Stimulated activated CD8-positive, alpha-beta memory T cell treated with anti-CD3 and anti-CD28 coated beads, Interleukin-7, amount 100 ng/mL, for 1 hour (primary cell): ENCODE results near the gene ATOX1.
"Not testable (repeated sequence)": the region's sequence is repeated elsewhere in the genome, so short reads cannot be mapped to it uniquely, and the experiment has no call there.

Experiments used
- DNase-seq, 2 donors: peaks; one replicate each; pipeline ENCODE4 v3.0.0-alpha.2; 2020; ENCODE audit warnings: low read depth in 2 of 2

The ATOX1 gene

GRCh38 chr5:151733358-151734063 lies 24.9 kb downstream of the ATOX1 start:
- DNase-seq: no peak

- DNase-seq: no peak
Measured at GRCh38 chr5:151730381-151730780, 28.1 kb downstream of the ATOX1 start.

GRCh38 chr5:151729597-151729996 lies 28.8 kb downstream of the ATOX1 start:
- DNase-seq: not testable (repeated sequence)

- DNase-seq: no peak
Measured at GRCh38 chr5:151724360-151724759, 34.1 kb downstream of the ATOX1 start.

- DNase-seq: no peak
Measured at GRCh38 chr5:151722546-151722945, 35.9 kb downstream of the ATOX1 start.

- DNase-seq: no peak
Measured at GRCh38 chr5:151721812-151722391, 36.5 kb downstream of the ATOX1 start.

GRCh38 chr5:151721087-151721646 lies 37.3 kb downstream of the ATOX1 start:
- no peak for DNase-seq

- DNase-seq: no peak
Measured at GRCh38 chr5:151720215-151720614, 38.2 kb downstream of the ATOX1 start.

- DNase-seq: no peak
Measured at GRCh38 chr5:151719228-151720000, 39.0 kb downstream of the ATOX1 start.

- no peak for DNase-seq
Measured at GRCh38 chr5:151718646-151719045, 39.8 kb downstream of the ATOX1 start.

- DNase-seq: no peak
Measured at GRCh38 chr5:151718153-151718552, 40.3 kb downstream of the ATOX1 start.

- DNase-seq: no peak
Measured at GRCh38 chr5:151717416-151717815, 41.0 kb downstream of the ATOX1 start.

GRCh38 chr5:151709109-151709735 lies 49.2 kb downstream of the ATOX1 start:
- DNase-seq: no peak

GRCh38 chr5:151708126-151708525 lies 50.3 kb downstream of the ATOX1 start:
- DNase-seq: no peak

GRCh38 chr5:151707567-151707966 lies 50.9 kb downstream of the ATOX1 start:
- no peak for DNase-seq

- no peak for DNase-seq
Measured at GRCh38 chr5:151706906-151707305, 51.5 kb downstream of the ATOX1 start.

GRCh38 chr5:151703780-151704179 lies 54.7 kb downstream of the ATOX1 start:
- DNase-seq: no peak

GRCh38 chr5:151703227-151703626 lies 55.2 kb downstream of the ATOX1 start:
- DNase-seq: no peak

- no peak for DNase-seq
Measured at GRCh38 chr5:151700820-151701219, 57.6 kb downstream of the ATOX1 start.

- no peak for DNase-seq
Measured at GRCh38 chr5:151700296-151700695, 58.1 kb downstream of the ATOX1 start.

- no peak for DNase-seq
Measured at GRCh38 chr5:151699071-151699901, 59.1 kb downstream of the ATOX1 start.
